Activated T-helper 9 cell treated with anti-CD3 and anti-CD28 coated beads, Interleukin-2, amount 50 U/mL, for 16 hours (primary cell): ENCODE measurements around the gene SHB.

Experiments
- DNase-seq: peaks from one replicate; pipeline ENCODE4 v3.0.0-alpha.2; 2020; ENCODE audit warnings: low read depth

The SHB gene

DNA sequence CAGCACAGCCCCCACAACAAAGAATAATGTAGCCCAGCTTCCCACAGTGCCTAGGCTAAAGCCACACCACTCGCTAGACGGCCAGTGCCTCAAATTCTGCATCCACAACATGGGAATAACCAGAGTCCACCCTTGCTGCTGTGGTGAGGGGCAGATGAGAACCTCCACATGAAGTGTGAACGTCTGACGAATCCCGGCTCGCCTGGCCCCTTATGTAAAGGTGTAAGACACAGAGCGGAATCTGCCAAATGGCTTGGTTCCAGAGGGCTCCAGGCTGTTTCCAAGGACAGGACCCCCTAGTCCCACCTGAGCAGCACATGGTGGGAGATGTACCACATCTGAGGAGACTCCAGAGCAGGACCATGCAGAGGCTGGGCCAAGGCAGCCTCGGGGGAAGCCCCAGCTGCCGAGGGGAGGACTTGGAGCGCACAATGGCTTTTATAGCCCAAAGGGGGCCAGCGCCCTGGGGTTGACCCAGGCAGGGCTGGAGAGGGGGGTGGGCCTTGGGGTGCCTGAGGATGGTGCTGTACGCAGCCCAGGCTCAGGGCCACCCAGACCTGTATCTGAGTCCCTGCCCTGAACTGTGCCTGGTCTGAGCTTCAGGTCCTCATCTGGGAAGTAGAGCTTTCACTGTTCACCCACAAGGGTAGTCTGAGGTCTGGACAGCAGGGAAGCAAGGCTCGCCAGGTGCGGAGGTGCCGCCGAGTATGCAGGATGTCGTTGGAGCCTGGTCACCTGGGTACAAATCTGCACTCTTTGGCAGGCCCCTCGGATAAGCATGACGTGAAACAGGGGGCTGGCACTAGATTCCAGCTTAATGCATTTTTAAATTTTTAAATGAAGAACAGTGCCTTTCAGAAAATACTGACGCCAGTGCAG lies 140.2 kb downstream of the SHB start:
- no peak for DNase-seq

DNA sequence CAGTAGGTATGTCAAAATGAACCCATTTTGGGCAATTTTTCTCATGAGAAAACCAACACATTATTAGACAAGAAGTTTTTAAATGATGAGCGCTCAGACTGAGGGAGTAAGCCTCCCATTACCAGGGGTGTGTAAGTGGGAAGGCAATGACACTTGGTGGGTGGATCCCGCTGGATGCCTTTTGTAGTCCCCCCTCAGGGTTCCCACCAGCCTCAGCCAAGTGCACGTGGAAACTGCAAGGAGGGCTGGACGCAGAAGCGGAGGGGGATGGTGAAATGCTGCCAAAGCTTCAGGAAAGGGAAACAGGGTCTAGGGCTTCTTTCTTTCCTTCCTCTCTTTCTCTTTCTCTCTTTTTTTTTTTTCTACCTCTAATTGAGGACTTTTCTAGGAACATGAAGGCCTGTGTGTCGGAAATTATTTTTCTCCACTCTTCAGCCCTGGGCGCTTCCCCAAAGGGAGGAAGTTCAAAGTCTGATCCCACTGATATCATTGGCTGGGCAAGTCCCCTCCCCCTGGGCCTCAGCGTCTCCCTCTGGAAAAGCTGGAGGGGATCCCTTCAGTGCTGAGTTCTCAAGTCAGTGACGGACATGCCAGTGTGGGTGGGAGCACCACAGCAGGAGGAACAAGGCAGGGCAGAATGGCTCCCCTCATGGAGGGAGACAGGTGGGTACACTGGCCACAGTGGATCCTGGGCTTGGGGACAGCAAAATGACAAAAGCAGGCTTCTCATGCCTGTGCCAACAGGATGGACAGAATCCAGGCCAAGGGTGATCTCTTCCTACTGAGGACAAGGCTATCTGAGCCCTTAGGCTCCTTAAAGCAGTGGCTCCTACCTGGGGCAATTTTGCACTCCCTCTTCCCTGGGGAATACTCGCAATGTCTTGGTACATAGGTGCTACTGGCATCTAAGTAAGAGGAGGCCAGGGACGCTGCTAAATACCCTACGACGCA lies 141.2 kb downstream of the SHB start:
- no peak for DNase-seq

DNA sequence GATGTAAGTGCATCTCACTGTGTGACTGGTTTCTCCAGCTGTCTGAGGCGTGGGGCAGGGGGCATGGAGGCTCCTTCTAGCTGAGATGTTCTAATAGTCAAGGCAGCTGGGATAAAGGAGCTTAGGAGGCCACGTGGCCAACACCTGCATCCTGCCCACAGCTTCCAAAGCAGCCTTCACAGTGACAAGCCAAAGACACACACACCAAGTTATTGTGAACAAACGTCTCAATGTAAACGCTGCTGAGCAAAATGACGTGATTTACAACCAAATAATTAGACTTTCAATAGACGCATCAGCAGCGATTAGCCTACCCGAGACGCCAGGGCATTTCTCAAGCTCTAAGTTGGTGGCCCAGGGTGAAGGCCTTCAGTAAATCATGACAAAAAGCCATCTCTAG lies 141.9 kb downstream of the SHB start:
- DNase-seq: no peak

DNA sequence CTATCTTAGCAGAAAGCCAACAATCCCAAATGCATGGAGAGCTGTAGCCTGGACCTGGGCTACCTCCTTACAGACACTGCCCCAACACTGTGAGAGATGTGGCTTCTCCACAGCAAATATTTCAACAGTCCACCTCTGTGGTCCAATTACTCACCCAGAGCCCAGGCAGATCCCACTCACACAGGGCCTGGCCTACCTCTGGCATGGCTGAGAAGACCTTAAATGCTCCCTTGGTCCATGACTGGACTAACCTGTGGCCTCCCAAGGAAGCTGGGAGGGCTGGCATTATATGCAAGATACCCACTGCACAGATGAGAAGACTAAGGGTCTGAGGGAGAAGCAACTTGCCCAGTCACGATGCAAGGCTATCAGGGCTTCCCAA lies 142.3 kb downstream of the SHB start:
- DNase-seq: no peak

DNA sequence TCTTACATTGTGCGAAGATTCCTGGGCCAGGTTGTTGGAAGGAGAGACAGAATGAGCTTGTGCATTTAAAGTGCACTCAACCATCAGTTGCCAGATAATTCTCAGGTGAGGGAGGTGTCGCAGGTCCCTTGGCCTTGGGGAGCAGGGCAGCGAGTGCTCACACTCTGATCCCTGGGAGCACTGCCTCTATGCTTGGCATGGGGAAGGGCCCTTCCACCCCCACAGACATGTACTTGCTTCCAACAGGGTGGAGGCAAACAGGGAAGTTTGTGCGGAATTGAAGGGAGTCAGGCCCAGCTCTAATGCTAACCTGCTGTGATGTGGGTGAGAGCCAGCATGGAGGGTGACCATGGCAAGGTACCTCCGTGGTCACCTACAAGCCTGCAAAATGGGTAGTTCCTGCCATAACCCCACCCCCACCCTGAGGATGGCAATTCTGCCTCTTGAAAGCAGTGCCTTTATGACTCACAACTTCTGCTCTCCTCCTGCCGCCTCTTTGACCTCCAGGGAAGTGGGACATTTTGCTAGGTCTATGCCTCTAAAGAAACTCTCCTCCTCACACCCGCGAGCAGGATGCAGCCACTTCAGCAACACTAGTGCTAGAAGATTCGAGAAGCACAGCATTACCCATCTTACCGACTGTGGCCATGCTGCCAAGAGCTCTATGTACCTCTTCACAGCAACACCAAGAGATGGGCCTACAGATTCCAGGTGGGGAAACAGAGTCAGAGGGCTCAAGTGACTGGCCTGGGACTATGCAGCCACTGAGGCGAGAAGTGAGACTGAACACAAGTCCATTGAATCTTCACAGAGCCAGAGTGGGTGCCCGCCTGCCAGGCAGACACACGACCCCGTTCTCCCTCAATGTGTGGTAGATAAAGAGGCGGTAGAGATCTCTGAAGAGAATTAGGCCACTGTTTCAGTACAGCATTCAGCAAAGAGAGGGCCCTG lies 143.0 kb downstream of the SHB start:
- no peak for DNase-seq

DNA sequence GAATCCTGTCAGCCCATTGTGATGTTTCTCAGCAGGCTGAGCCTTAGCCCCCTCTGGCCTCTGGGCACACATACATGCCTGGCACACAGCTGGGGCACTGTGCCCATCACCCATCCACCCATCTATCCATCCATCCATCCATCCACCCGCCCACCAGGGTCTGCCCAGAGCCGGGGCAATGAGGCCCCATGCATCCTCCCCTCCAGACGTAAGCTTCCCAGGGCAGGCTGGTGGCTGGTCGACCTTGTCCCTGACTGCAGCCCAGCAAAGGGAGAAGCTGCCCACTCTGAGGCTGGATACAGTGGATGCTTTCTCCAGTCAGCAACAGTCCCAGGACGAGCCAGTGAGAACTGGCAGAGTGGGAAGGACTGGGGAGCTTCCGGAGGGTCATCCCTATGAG lies 144.0 kb downstream of the SHB start:
- no peak for DNase-seq

DNA sequence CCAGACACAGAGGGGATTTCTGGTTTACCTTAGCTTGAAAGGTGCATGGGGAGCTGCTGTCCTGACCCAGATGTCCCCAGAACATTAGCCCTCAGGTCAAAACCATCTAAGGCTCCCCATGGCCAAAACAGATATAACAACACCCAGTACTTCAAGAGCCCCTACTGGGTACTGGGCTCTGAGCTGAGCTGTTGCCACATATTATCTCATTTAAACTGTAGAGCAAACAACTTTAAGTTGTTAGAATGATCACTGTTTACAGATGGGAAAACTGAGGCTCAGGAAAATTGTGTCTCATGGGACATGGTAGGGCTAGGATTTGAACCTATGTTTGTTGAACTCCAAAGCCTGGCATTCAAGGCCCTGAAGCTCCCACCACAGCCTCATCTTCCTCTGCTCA lies 144.5 kb downstream of the SHB start:
- no peak for DNase-seq

DNA sequence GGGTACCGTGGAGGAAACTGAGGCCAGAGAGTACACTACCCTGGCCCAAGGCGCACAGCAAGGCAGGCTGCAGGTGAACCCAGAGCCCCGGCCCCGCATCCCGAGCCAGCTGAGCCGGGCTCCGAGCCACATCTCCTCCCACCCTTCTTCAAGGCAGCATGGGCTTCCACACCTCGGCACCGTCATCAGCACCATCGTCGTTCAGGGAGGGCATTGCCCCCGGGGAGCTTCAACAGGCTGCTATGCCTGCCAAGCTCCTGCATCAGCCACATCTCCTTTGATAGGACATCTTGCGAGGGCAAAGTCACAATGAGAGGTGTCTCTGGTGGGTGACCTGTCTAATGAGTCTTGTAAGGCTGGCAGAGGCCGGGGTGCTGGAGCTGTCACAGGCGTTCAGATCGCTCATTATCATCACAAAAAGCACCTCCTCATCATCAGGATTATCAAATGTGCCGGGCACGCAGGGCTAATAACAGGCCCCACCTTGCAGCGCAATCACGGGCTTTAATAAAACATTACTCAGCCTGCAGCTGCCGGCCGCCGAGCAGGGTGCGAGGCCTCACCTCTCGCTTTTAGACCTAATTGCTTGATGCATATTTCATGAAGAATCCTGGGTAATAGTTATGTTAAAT lies 145.1 kb downstream of the SHB start:
- no peak for DNase-seq

DNA sequence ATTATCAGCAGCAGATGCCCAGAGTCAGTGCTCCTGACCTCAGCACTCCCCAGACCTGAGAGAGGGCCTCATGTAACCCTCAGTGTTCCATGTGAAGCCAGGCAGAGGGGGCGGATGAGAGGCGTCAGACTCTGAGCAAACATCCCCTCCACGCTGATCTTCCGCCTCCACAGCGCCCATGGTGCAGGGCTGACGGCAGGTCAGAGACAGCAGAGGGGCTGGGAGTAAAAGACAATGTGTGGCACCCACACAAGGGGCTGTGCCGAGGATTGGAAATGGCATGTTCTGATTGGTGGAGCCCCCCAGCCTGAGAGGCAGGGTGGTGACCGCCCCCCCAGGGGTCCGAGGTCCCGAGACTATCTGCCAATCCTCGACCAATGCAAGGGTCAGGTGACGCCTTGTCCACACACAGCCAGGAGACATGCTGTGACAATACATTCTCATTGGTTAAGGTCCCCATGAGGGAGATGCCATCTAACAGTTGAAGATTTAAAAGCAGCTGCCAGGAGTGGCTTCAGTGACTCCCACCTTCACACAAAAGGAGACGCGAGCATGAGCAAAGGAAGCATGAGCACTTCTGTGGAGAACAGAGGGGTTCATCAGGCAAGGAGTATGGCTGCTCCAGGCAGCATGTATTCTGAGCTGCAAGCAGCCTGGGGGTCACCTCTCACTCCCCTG lies 145.8 kb downstream of the SHB start:
- DNase-seq: no peak

DNA sequence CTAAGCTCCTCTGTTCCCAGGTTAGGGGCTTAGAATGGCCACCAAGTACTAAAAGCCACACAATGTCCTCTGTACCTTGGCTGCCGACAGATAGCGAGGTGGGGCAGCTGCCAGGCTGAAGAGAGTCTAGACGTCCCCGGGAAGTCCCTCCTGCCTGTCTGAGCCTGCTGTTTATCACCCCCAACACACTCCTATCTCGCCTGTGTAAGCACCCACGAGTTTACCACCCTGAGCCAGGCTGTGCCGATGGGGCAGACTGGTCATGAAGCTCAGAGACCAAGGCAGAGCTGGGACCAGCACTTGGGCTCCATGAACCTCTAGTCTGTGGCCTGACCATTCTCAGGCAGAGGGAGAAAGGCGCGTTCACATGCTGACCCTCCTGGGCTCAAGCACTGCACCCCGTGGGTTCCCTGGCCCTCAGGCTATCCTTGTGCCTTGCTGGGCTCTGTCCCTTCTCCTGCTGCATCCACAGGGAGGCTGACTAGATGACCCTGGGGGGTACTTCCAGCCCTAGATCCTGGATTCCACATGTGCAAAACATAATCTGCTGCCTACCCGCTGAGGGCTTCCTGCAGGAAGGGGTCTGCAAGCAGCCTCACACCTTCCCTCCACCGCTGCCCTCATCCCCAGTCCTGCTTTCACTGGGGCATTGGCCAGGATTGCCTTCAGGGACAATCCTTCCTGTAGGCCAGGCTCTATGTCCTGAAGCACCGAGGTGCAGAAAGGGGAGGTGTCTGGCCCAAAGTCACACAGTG lies 146.5 kb downstream of the SHB start:
- DNase-seq: no peak

DNA sequence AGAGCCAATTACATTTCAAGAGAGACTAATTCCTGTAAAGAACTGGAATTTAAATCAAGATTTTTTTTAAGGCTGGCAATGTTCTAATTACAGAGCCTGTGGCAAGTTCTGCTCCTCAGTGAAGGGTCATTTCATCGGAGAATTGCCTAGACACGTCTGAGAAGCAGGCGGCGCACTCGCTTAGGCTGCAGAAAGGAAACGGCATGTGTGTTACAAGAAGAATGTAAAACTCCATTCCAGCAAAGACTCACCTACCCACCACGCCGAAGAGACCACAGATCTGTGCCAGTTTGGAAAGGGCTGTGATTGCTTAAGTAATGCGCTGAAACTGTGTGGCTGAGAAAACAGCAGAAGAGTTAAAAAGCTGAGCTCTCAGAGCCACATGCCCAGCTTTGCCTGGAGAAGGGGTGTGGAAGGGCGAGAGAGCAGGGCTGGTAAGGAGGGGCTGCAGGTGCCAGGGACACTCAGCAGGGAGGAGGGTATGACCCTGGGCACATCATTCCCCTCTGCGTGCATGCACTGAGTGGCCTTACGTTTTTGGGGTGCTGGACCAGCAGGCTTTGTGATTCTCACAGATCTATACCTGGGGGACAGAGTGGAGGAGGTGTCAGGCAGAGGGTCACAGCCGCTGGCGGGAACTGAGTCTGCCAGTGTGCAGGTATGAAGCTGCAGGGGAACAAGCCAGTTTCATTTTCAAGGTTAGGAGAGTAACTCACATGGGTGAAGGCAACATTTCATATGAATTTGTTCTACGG lies 147.3 kb downstream of the SHB start:
- DNase-seq: no peak

DNA sequence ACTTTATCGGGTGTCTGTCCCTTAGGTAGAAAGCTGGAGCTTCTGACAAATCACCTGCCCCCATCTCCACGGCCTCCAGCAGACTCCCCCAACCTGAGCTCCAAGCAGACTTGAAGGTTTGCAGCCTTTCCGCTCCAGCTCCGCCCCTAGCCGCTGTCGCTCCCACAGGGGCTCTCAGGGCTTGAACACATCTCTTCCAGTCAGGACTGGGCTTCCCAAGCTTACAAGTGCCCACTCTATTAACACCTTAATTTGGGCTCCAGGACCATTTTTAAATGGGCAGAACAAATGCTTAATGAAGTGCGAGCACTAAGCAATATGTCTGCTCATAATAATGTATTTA lies 147.9 kb downstream of the SHB start:
- DNase-seq: no peak

DNA sequence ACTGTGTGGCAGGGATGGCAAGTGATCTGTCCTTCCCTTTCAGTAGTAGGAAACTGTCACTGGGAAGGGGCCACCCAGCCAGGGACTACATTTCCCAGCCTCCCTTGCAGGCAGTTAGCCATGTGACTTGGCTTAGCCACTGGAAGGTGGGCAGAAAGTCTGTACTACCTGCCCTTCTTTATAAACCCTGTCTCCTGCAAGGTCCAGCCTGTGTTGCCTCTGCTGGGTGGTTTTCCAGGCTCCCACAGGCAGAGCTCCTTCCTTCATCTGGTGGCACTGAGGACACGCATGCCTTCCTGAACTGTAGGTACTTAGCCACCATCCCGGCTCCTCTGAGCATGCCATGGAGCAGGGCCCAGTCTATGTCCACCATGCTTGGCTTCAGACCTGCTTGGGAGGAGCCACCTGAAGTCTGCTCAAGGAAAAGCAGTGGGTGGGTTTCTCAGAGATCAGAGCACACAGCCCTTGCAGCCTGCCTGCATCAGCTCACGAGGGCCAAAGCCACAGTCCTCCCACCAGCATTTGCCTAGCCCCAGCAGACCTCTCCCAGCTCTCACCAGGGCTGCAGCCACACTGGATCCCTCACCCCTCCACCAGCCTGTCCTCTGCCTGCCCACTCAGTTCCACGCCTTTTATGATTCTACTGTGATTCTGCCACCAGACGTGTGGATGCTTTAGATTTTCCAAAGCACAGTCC lies 148.4 kb downstream of the SHB start:
- DNase-seq: no peak

DNA sequence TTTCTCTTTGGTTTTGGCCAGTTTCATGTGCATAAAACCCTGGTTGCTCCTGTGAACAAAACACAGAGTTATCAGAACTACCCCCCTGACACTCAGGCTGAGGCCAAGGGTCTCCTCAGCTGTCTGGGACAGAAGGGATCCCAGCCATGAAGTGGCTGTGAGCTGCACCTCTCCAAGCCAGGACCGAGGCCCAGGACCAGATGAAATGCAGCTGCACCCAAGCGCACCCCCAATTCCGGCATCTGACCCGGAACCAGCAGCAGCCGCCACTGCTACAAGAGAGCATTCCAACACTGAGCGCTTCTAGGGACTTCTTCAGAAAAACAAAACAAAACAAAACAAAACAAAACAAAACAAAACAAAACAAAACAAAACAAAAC lies 149.1 kb downstream of the SHB start:
- DNase-seq: no peak

DNA sequence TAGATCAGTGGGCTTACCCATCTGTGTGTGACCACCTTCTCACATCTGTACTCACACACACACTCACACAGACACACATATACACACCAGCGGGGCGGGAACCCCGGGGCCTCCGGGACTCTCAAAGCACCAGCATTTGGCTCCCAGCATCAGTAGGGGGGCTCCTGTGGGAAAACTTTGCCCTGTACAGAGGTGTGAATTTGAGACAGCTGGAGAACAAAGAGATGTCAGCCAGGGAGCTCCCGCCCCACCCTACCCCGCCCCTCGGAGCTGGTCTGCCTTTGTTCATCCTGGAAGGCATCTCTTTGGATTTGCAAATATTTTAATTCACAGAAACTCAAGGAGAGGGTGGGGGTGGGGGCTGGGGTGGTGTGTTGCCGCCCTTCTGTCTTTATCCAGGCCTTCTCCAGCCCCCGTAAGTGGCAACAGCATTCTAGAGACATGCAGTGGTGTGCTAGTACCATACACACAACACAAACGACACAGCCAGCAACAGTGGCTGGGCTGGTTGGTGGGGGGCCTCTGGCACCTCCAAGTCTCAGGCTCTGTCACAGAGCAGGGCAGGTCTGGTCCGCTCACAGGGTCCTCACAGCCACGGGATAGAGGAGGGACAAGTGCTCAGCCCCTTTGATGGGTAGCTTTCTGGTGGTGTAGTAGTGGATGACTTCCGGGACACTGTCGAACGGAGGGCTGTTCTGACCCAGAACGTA lies 149.6 kb downstream of the SHB start:
- no peak for DNase-seq

DNA sequence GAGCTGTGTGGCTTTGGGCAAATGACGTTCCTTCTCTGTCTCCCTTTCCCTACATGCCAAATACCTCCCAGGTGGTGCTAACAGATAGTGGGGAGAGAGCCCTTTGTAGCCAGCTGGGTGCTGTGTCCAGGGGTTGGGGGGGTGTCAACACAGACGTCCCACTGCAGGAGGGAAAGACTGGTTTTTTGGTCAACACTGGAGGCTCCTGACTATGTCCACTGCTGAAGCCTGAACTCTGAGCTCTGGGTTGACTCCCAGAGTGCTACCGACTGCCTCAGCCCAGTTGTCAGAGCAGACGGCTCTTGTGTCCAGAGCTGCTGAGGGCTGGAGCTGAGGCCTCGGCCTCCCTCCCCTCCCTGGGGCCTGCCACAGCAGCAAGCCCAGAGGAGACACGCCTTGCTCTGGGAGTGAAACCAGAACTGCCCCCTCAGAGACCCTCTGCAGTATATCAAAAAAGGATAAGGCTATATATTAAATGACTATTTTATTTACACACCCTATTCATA lies 150.3 kb downstream of the SHB start:
- DNase-seq: no peak

DNA sequence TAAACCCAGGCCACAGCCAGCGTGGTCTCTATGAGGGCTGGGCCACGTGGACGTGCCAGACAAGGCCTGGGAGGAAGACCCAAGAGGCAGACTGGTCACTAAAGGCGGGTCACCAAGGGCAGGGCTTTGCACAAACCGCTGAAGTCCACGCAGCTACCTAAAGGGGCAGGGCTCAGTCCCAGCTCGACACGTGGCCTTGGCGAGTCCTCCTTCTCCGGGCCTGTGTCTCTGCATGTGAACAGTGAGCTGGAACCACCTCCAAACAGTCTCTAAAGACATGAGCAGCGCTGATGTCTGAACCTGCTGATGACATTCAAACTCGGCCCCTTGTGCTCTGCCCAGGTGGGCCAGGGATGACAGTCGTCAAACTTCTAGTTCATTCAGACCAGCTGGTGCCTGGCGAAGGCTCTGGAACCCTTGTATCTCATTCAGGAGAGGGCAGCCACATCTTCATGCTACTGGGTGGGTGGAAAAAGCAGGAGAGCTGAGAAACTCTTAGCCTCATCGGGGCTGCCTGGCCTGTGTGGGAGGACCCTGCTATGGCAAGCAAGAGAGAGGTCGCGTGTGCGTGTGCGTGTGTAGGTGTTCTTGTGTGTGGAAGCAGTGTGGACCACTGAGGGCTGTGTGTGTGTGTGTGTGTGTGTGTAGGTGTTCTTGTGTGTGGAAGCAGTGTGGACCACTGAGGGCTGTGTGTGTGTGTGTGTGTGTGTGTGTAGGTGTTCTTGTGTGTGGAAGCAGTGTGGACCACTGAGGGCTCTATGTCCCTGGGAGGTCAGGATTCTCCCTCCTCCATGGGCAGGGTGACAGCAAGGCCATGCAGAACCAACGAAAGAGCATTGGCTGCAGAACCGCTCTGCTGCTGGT lies 151.0 kb downstream of the SHB start:
- no peak for DNase-seq
